ENCODE results near the gene SRSF1.

Gene SRSF1

GRCh38 chr17:58019521-58019920 lies 12.5 kb upstream of the SRSF1 start:
- DNase-seq (ENCODE audit: low read depth in 4 of 4, low spot score in 1 of 4) = no peak

GRCh38 chr17:58019039-58019438 lies 12.0 kb upstream of the SRSF1 start:
- DNase-seq (ENCODE audit: low read depth in 4 of 4, low spot score in 1 of 4) = no peak

GRCh38 chr17:58010067-58010799 lies 3.2 kb upstream of the SRSF1 start:
- DNase-seq (ENCODE audit: low read depth in 4 of 4, low spot score in 1 of 4) = no peak

- DNase-seq (ENCODE audit: low read depth in 4 of 4, low spot score in 1 of 4) = no peak
These were observed 998 bp upstream of the SRSF1 start for GRCh38 chr17:58007781-58008706.

GRCh38 chr17:58006560-58006923 lies 504 bp downstream of the SRSF1 start:
- peak in 3 of 4 experiments; percentile 60 to 74 (median 72) for DNase-seq (ENCODE audit: low read depth in 4 of 4, low spot score in 1 of 4)

- no peak for DNase-seq (ENCODE audit: low read depth in 4 of 4, low spot score in 1 of 4)
These were observed 1.1 kb downstream of the SRSF1 start for GRCh38 chr17:58005728-58006559.

GRCh38 chr17:58005031-58005727 lies 1.9 kb downstream of the SRSF1 start:
- no peak for DNase-seq (ENCODE audit: low read depth in 4 of 4, low spot score in 1 of 4)

GRCh38 chr17:58004060-58004459 lies 3.0 kb downstream of the SRSF1 start:
- no peak for DNase-seq (ENCODE audit: low read depth in 4 of 4, low spot score in 1 of 4)

GRCh38 chr17:58002973-58003372 lies 4.1 kb downstream of the SRSF1 start:
- no peak for DNase-seq (ENCODE audit: low read depth in 4 of 4, low spot score in 1 of 4)

- no peak for DNase-seq (ENCODE audit: low read depth in 4 of 4, low spot score in 1 of 4)
These were observed 4.7 kb downstream of the SRSF1 start for GRCh38 chr17:58002154-58002948.

- no peak for DNase-seq (ENCODE audit: low read depth in 4 of 4, low spot score in 1 of 4)
These were observed 5.5 kb downstream of the SRSF1 start for GRCh38 chr17:58001461-58002124.

GRCh38 chr17:57999496-58000017 lies 7.5 kb downstream of the SRSF1 start:
- DNase-seq (ENCODE audit: low read depth in 4 of 4, low spot score in 1 of 4) = no peak

GRCh38 chr17:57999010-57999495 lies 8.0 kb downstream of the SRSF1 start:
- no peak for DNase-seq (ENCODE audit: low read depth in 4 of 4, low spot score in 1 of 4)

- no peak for DNase-seq (ENCODE audit: low read depth in 4 of 4, low spot score in 1 of 4)
These were observed 9.8 kb downstream of the SRSF1 start for GRCh38 chr17:57997085-57997809.

- DNase-seq (ENCODE audit: low read depth in 4 of 4, low spot score in 1 of 4) = peak in 3 of 4 experiments; percentile 24 to 45 (median 37)
These were observed 11.7 kb downstream of the SRSF1 start for GRCh38 chr17:57995076-57995956.

GRCh38 chr17:57994436-57994835 lies 12.6 kb downstream of the SRSF1 start:
- DNase-seq (ENCODE audit: low read depth in 4 of 4, low spot score in 1 of 4) = no peak

Measured in stimulated activated CD4-positive, alpha-beta T cell treated with anti-CD3 and anti-CD28 coated beads, Interleukin-1b, Interleukin-23, amount 100 ng/mL, for 24 hours (primary cell).